NT2/D1 (cell line): ENCODE measurements around the gene C19orf38.
"Not testable (repeated sequence)": the region's sequence is repeated elsewhere in the genome, so short reads cannot be mapped to it uniquely, and the experiment has no call there.

Experiments used
- DNase-seq: peaks from one replicate; pipeline ENCODE4 v3.0.0-alpha.2; 2011; ENCODE audit warnings: low read depth, low spot score
- H3K27me3 ChIP-seq: 2 replicates; pipeline ENCODE4 v1.6.0; 2011; ENCODE audit warnings: mild to moderate bottlenecking; ENCODE audit not compliant: insufficient read length, insufficient read depth
- H3K36me3 ChIP-seq: 2 replicates; pipeline ENCODE4 v1.6.1; 2011; ENCODE audit warnings: mild to moderate bottlenecking, low read length, mixed read lengths; ENCODE audit not compliant: insufficient read depth, insufficient read length
- H3K4me1 ChIP-seq: 2 replicates; pipeline ENCODE4 v1.5.1; 2011; ENCODE audit not compliant: insufficient read depth, insufficient read length
- H3K4me3 ChIP-seq: 2 replicates; pipeline ENCODE4 v1.5.1; 2011; ENCODE audit warnings: low read depth; ENCODE audit not compliant: insufficient read length
- H3K9ac ChIP-seq: 2 replicates; pipeline ENCODE4 v1.6.0; 2011; ENCODE audit warnings: low read depth; ENCODE audit not compliant: insufficient read length
- H3K9me3 ChIP-seq: 2 replicates; pipeline ENCODE4 v1.5.1; 2011; ENCODE audit warnings: mild to moderate bottlenecking, low read length; ENCODE audit not compliant: insufficient read depth
- SUZ12 ChIP-seq: IDR thresholded peaks from 2 replicates; pipeline ENCODE4 v1.6.1; 2011; ENCODE audit not compliant: insufficient read length, insufficient read depth; ENCODE audit errors: extremely low read depth
- YY1 ChIP-seq: IDR thresholded peaks from 2 replicates; pipeline ENCODE4 v1.6.1; 2011; ENCODE audit not compliant: insufficient read length, insufficient read depth
- ZNF274 ChIP-seq: IDR thresholded peaks from 2 replicates; pipeline ENCODE4 v1.6.1; 2011; ENCODE audit warnings: mild to moderate bottlenecking, low read depth, low read length

Gene C19orf38

GRCh38 chr19:10835089-10835753 lies 13.0 kb upstream of the C19orf38 start:
- Histone ChIP-seq H3K9me3 (peaks cover 18% of the 10 kb centered on the region; the same call in 1 of the 2 replicates), H3K27me3 (no peaks in the 10 kb centered on the region), H3K36me3 (peaks cover 48% of the 10 kb centered on the region), H3K9ac (peak overlapping the region; percentile 76), H3K4me3 (peak overlapping the region; percentile 43), H3K4me1 (peaks cover 12% of the 10 kb centered on the region)
- peak; percentile 99 for DNase-seq
- no peak for TF ChIP-seq ZNF274

- H3K27me3 ChIP-seq = no peaks in the 10 kb centered on the region
- H3K4me1 ChIP-seq = peaks cover 12% of the 10 kb centered on the region
- peaks cover 41% of the 10 kb centered on the region for H3K36me3 ChIP-seq
- peaks cover 18% of the 10 kb centered on the region; the same call in 1 of the 2 replicates for H3K9me3 ChIP-seq
- DNase-seq = peak; percentile 88
- peak within 1 kb of the TSS; percentile 93 for H3K9ac ChIP-seq
- peak within 1 kb of the TSS; percentile 75 for H3K4me3 ChIP-seq
- TF ChIP-seq SUZ12 (no peak), YY1 (peak; percentile 22)
These were observed 12.3 kb upstream of the C19orf38 start, which contains the start of gene TMED1 for GRCh38 chr19:10835754-10836478. TMED1 (minus strand) TSS chr19:10836212; CDS start chr19:10836191, 21 bp downstream.

GRCh38 chr19:10836479-10837330 lies 11.5 kb upstream of the C19orf38 start:
- Histone ChIP-seq H3K9ac (peak overlapping the region; percentile 93), H3K9me3 (peaks cover 18% of the 10 kb centered on the region; the same call in 1 of the 2 replicates), H3K36me3 (peaks cover 34% of the 10 kb centered on the region), H3K4me1 (peaks cover 12% of the 10 kb centered on the region), H3K27me3 (no peaks in the 10 kb centered on the region), H3K4me3 (peak overlapping the region; percentile 75)
- TF ChIP-seq SUZ12 (no peak), YY1 (no peak), ZNF274 (no peak)
- DNase-seq = peak; percentile 76

GRCh38 chr19:10837649-10838048 lies 10.6 kb upstream of the C19orf38 start:
- not testable (repeated sequence) for H3K4me3 ChIP-seq, H3K27me3 ChIP-seq

GRCh38 chr19:10838377-10838776 lies 9.8 kb upstream of the C19orf38 start:
- Histone ChIP-seq H3K36me3 (peaks cover 18% of the 10 kb centered on the region), H3K9me3 (peaks cover 18% of the 10 kb centered on the region; the same call in 1 of the 2 replicates), H3K4me3 (no peak overlapping the region), H3K4me1 (peaks cover 10% of the 10 kb centered on the region), H3K9ac (no peak overlapping the region), H3K27me3 (no peaks in the 10 kb centered on the region)
- TF ChIP-seq ZNF274 (no peak), SUZ12 (no peak), YY1 (no peak)
- DNase-seq = no peak

More at GRCh38 chr19:10837649-10838048, 10.6 kb upstream of the C19orf38 start:
- H3K9ac ChIP-seq, DNase-seq: not testable (repeated sequence)
- Histone ChIP-seq H3K36me3 (peaks cover 25% of the 10 kb centered on the region), H3K9me3 (peaks cover 18% of the 10 kb centered on the region; the same call in 1 of the 2 replicates), H3K4me1 (peaks cover 10% of the 10 kb centered on the region)

GRCh38 chr19:10839114-10840050 lies 8.8 kb upstream of the C19orf38 start:
- Histone ChIP-seq H3K27me3 (no peaks in the 10 kb centered on the region), H3K9ac (no peak overlapping the region), H3K4me1 (peaks cover 10% of the 10 kb centered on the region), H3K36me3 (peaks cover 9% of the 10 kb centered on the region), H3K4me3 (no peak overlapping the region), H3K9me3 (peaks cover 18% of the 10 kb centered on the region; the same call in 1 of the 2 replicates)
- TF ChIP-seq SUZ12 (no peak), ZNF274 (no peak), YY1 (no peak)
- DNase-seq = no peak
